Keratinocyte (primary cell): Measurements from ENCODE around the gene DNM1. TPM values are rescaled to one million over a fixed set of nuclear protein-coding genes. Genes with fewer than 3 reads are reported as not detected.

Experiments used
- DNase-seq: peaks from one replicate; pipeline ENCODE4 v3.0.0-alpha.2; 2011; ENCODE audit warnings: low read depth, missing footprints, low spot score
- FAIRE-seq: peaks from 2 replicates; lab custom pipeline; 2011; peaks lifted over from hg19 to GRCh38; lab: Jason Lieb, UNC
- H2AFZ ChIP-seq: 2 replicates; pipeline ENCODE4 v1.6.0; 2012; ENCODE audit warnings: low read length, control low read depth, inconsistent platforms; ENCODE audit not compliant: control insufficient read depth
- H3K27ac ChIP-seq: 2 replicates; pipeline ENCODE4 v1.5.1; 2011; ENCODE audit warnings: low read length; ENCODE audit not compliant: control insufficient read depth, insufficient read depth
- H3K27me3 ChIP-seq: 3 replicates; pipeline ENCODE4 v1.6.0; 2011; ENCODE audit warnings: low read length; ENCODE audit not compliant: control insufficient read depth, insufficient read depth; ENCODE audit errors: extremely low read depth
- H3K36me3 ChIP-seq, 2 experiments: 2 replicates in 1 of 2; 3 replicates in 1 of 2; pipeline ENCODE4 v1.5.1; 2011; ENCODE audit warnings: low read length in 2 of 2, mild to moderate bottlenecking in 1 of 2; ENCODE audit not compliant: control insufficient read depth in 2 of 2, insufficient read depth in 2 of 2; ENCODE audit errors: extremely low read depth in 1 of 2
- H3K4me1 ChIP-seq: 3 replicates; pipeline ENCODE4 v1.5.1; 2011; ENCODE audit warnings: low read length; ENCODE audit not compliant: control insufficient read depth, insufficient read depth; ENCODE audit errors: extremely low read depth
- H3K4me2 ChIP-seq: 3 replicates; pipeline ENCODE4 v1.6.0; 2011; ENCODE audit warnings: low read depth, low read length; ENCODE audit not compliant: control insufficient read depth, insufficient read depth; ENCODE audit errors: extremely low read depth
- H3K4me3 ChIP-seq, 3 experiments: fragments of 200-600 bp in 1 of 3; sonication (generic) in 1 of 3; 2 replicates in 2 of 3; 3 replicates in 1 of 3; pipeline ENCODE4 v1.5.1; 2011 to 2016; ENCODE audit warnings: low read length in 3 of 3, mild to moderate bottlenecking in 3 of 3, control low read depth in 2 of 3, inconsistent platforms in 1 of 3, low read depth in 1 of 3, mixed read lengths in 1 of 3, mixed run types in 1 of 3, moderate library complexity in 1 of 3; ENCODE audit not compliant: control insufficient read depth in 2 of 3, insufficient read depth in 2 of 3; ENCODE audit errors: extremely low read depth in 1 of 3
- H3K79me2 ChIP-seq: 2 replicates; pipeline ENCODE4 v1.6.0; 2012; ENCODE audit warnings: low read length; ENCODE audit not compliant: control insufficient read depth, insufficient read depth
- H3K9ac ChIP-seq: 3 replicates; pipeline ENCODE4 v1.6.0; 2011; ENCODE audit warnings: low read length; ENCODE audit not compliant: control insufficient read depth, insufficient read depth; ENCODE audit errors: extremely low read depth
- H3K9me1 ChIP-seq: 3 replicates; pipeline ENCODE4 v1.6.0; 2011; ENCODE audit warnings: low read length; ENCODE audit not compliant: control insufficient read depth, insufficient read depth; ENCODE audit errors: extremely low read depth
- H3K9me3 ChIP-seq: 2 replicates; pipeline ENCODE4 v1.5.1; 2012; ENCODE audit warnings: low read depth, low read length; ENCODE audit not compliant: control insufficient read depth
- H4K20me1 ChIP-seq: 3 replicates; pipeline ENCODE4 v1.6.0; 2011; ENCODE audit warnings: low read length; ENCODE audit not compliant: control insufficient read depth, insufficient read depth; ENCODE audit errors: extremely low read depth
- CTCF ChIP-seq, 3 experiments: IDR thresholded peaks in 1 of 3; conservative IDR thresholded peaks in 1 of 3; optimal IDR thresholded peaks in 1 of 3; 2 replicates in 2 of 3; 3 replicates in 1 of 3; pipeline versions ENCODE3 to v1.5.1; 2011; ENCODE audit warnings: low read length in 3 of 3, mild to moderate bottlenecking in 3 of 3, moderate library complexity in 2 of 3, control low read depth in 1 of 3, inconsistent platforms in 1 of 3; ENCODE audit not compliant: insufficient read depth in 2 of 3; ENCODE audit errors: extremely low read depth in 1 of 3
- EZH2 ChIP-seq: IDR thresholded peaks from one replicate; pipeline ENCODE4 v1.6.1; 2012; ENCODE audit warnings: inconsistent platforms, mild to moderate bottlenecking, low read length, moderate library complexity
- dilution Hi-C: fragments of 300-500 bp; cut with MboI; formaldehyde crosslinking; loops from one replicate; pipeline ENCODE4 v1.7.0; 2020; ENCODE audit warnings: low sequenced_read_pairs; ENCODE audit not compliant: extremely low pct_ligation_motif_present
- polyA plus RNA-seq, 5 experiments: library from polyadenylated mRNA; depleted of rRNA in 3 of 5; stranded (reverse) in 3 of 5; stranded (forward) in 1 of 5; unstranded in 1 of 5; fragments of >200 nt; gene quantifications; 1 replicate in 1 of 5; 2 replicates in 3 of 5; 3 replicates in 1 of 5; pipeline versions ENCODE4 v1.2.1 to v1.2.3, GENCODE V29; 2011 to 2012; ENCODE audit warnings: missing spikeins in 2 of 5, low read depth in 1 of 5, low replicate concordance in 1 of 5

The DNM1 gene
- polyA plus RNA-seq, 1 donor (not counting 4 experiments of a cell fraction or from before 2014, with no cell fraction given), result 0.25 TPM

- FAIRE-seq (no peak), DNase-seq (no peak)
- no peak overlapping the region for H3K27ac ChIP-seq
- no peaks in the 10 kb centered on the region for H4K20me1 ChIP-seq
- no peaks in the 10 kb centered on the region for H3K4me1 ChIP-seq
- TF ChIP-seq EZH2 (no peak), CTCF (optimal IDR thresholded peaks at IDR 0.05 in 1 of 3, IDR thresholded peaks at IDR 0.05 in 1 of 3, conservative IDR thresholded peaks at IDR 0.05 in 1 of 3; ENCODE audit: extremely low read depth in 1 of 3, insufficient read depth in 2 of 3, low read length in 3 of 3) (no peak)
- H2AFZ ChIP-seq, result no peak overlapping the region
- H3K36me3 ChIP-seq, result no peaks in the 10 kb centered on the region
- H3K9ac ChIP-seq, result no peak overlapping the region
- no peak overlapping the region for H3K4me3 ChIP-seq
- no peaks in the 10 kb centered on the region for H3K9me1 ChIP-seq
- peaks cover 5% of the 10 kb centered on the region for H3K27me3 ChIP-seq
- dilution Hi-C loops, result no loop called here
- no peaks in the 10 kb centered on the region for H3K9me3 ChIP-seq
- no peaks in the 10 kb centered on the region for H3K79me2 ChIP-seq
- no peak overlapping the region for H3K4me2 ChIP-seq
These were observed 21.7 kb downstream of the DNM1 start for GRCh38 chr9:128224877-128225276.

GRCh38 chr9:128225770-128226411 lies 22.7 kb downstream of the DNM1 start:
- no peaks in the 10 kb centered on the region for H3K36me3 ChIP-seq
- H3K27me3 ChIP-seq, result peaks cover 5% of the 10 kb centered on the region
- H2AFZ ChIP-seq, result no peak overlapping the region
- TF ChIP-seq EZH2, result no peak
- TF ChIP-seq CTCF (optimal IDR thresholded peaks at IDR 0.05 in 1 of 3, IDR thresholded peaks at IDR 0.05 in 1 of 3, conservative IDR thresholded peaks at IDR 0.05 in 1 of 3; ENCODE audit: extremely low read depth in 1 of 3, insufficient read depth in 2 of 3, low read length in 3 of 3), result no peak
- no peaks in the 10 kb centered on the region for H3K9me1 ChIP-seq
- DNase-seq, result no peak
- no peak overlapping the region for H3K4me2 ChIP-seq
- H3K4me3 ChIP-seq, result no peak overlapping the region
- H3K4me1 ChIP-seq, result no peaks in the 10 kb centered on the region
- FAIRE-seq, result no peak
- dilution Hi-C loops, result no loop called here
- no peak overlapping the region for H3K9ac ChIP-seq
- no peaks in the 10 kb centered on the region for H3K79me2 ChIP-seq
- H3K27ac ChIP-seq, result no peak overlapping the region
- no peaks in the 10 kb centered on the region for H4K20me1 ChIP-seq
- H3K9me3 ChIP-seq, result no peaks in the 10 kb centered on the region
